ENCODE data around the gene NEMF.
A peak's percentile ranks its signal among the peaks of the same experiment; 100 is the strongest.
"Not testable (repeated sequence)": the region's sequence is repeated elsewhere in the genome, so short reads cannot be mapped to it uniquely, and the experiment has no call there.

Gene NEMF

GRCh38 chr14:49796025-49796424 is 56.6 kb downstream of the NEMF start:
- DNase-seq: no peak

DNA sequence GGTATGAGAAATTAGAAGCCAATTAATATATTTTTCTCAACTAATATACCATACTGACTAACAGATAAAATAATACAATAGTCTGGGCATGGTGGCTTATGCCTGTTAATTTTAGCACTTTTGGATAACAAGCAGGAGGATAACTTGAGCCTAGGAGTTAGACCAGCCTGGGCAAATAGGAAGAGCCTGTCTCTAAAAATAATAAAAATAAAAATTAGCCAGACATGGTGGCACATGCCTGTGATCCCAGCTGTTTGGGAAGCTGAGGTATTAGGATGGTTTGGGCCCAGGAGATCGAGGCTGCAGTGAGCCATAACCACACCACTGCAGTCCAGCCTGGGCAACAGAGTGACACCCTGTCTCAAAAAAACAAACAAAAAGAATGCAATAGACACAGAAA is 60.0 kb downstream of the NEMF start:
- DNase-seq: no peak

DNA sequence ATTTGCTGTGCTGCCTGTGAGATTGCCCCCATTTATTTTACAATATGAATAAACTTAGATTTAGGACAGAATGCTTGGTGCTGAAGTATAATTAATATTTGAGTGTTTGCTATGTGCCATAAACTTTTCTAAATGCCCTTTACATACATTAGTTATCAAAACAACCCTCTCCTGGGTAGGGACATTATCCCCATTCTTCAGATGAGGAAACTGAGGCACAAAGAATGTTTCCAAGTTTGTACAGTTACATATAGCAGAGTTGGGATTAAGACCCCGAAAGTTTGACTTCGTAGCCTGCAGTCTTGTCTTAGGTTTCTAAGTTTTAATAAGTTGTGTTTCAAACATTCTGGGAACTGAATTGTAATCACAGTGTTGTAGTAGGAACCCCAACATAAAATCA is 66.3 kb downstream of the NEMF start:
- DNase-seq: no peak

- DNase-seq: no peak
These were observed 69.1 kb downstream of the NEMF start for GRCh38 chr14:49783394-49784014.

GRCh38 chr14:49781040-49781439 is 71.5 kb downstream of the NEMF start:
- DNase-seq: not testable (repeated sequence)

- DNase-seq: no peak
These were observed 74.2 kb downstream of the NEMF start for GRCh38 chr14:49778421-49778820.

DNA sequence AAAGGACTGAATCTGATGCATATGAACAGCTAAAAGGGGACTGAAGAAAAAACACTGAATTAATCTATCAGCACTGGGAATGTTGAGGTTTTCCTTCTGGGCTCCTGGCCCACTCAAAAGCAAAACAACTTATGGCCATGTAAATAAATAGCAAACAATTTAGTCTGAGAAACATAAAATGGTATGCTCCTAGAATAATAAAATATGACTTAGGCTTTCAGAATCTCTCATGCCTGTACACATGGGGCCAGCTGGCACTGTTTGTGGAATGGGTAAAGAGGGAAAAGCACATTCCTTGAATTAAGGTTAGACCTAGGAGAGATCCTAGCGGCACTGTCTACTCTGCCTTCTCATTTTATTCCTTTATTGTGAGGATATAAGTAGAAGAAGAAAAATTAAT is 78.5 kb downstream of the NEMF start:
- DNase-seq: no peak

- DNase-seq: not testable (repeated sequence)
These were observed 80.9 kb downstream of the NEMF start for GRCh38 chr14:49771691-49772090.

GRCh38 chr14:49770212-49770817 is 82.3 kb downstream of the NEMF start:
- DNase-seq: no peak

DNA sequence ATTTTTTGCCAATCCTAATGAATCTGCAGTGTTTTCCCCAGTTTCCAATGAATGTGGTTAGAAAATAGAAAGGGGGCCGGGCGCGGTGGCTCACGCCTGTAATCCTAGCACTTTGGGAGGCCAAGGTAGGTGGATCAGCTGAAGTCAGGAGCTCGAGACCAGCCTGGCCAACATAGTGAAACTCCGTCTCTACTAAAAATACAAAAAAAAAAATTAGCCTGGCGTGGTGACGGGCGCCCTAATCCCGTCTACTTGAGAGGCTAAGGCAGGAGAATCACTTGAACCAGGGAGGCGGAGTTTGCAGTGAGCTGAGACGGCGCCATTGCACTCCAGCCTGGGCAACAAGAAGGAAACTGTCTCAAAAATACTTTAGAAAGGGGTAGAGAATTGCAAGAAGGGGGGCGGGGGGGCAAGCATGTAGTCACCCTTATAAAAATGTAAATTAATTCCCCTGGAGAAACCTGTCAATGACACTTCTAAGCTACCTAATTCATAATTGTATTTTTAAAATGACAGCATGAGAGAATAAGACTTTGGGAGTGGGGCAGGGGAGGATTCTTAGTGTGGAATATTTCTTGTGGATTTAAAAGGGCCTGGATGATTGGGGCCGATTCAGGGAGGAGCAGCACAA is 82.9 kb downstream of the NEMF start:
- no peak for DNase-seq

GRCh38 chr14:49769171-49769570 is 83.4 kb downstream of the NEMF start:
- DNase-seq: no peak

DNA sequence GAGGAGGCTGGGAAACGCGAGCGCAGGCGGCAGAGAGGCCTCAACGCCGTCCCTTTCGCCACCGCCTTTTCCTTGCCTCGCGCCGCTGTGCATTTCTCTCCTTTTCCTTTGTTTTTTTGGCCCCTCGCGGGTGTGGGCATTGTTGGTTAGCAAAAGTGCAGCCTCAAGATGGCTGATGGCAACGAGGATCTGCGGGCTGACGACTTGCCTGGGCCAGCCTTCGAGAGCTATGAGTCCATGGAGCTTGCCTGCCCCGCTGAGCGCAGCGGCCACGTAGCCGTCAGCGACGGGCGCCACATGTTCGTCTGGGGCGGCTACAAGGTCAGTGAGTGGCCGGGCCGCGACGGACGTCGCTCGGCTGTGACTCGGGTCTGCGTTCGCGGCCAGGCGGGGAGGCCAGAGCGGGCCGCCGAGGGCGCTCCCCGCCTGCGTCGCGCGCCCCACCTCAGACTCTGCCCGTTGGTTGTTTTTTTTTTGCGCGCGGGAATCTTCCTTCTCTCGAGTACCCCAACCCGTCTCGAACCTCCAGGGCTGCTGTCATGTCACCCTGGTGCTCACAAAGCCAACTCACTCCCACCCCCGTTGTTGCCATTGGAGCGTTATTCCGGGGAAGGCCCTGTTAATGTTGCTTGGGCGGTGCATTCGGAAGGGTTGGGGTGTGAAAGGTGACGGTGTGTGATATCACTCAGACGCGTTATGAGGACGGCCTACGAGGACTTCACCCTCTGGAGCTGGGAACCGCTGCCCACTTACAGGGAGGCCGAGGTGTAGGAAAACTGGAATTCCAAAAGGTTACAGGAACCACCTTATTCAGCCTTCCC is 84.1 kb downstream of the NEMF start:
- DNase-seq: peak; percentile 81

GRCh38 chr14:49767571-49768300 is 84.9 kb downstream of the NEMF start, which contains the start of gene KLHDC2:
Gene KLHDC2, plus strand, starts transcription at chr14:49768153. Its CDS starts 316 bp downstream, at chr14:49768469.
- DNase-seq: peak; percentile 91

- no peak for DNase-seq
These were observed 85.4 kb downstream of the NEMF start for GRCh38 chr14:49767270-49767570.

- no peak for DNase-seq
These were observed 85.7 kb downstream of the NEMF start for GRCh38 chr14:49766839-49767238.

- no peak for DNase-seq
These were observed 90.6 kb downstream of the NEMF start for GRCh38 chr14:49761839-49762551.

DNA sequence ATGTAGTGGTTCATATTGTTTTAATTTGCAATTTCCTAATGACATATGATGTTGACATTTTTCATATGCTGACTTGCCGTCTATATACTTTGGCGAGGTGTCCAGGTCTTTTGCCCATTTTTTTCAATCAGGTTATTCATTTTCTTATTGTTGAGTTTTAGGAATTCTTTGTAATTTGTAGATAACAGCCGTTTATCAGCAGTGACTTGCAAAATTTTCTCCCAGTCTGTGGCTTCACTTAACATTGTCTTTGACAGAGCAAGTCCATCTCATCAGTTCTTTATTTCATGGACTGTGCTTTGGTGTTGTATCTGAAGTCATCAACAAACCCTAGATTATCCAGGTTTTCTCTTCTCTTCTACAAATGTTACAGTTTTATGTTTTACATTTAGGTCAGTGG is 97.2 kb downstream of the NEMF start:
- no peak for DNase-seq

GRCh38 chr14:49754570-49755097 is 98.0 kb downstream of the NEMF start:
- no peak for DNase-seq

GRCh38 chr14:49746476-49746875 is 106.1 kb downstream of the NEMF start:
- DNase-seq: not testable (repeated sequence)

GRCh38 chr14:49745191-49745590 is 107.4 kb downstream of the NEMF start:
- no peak for DNase-seq

GRCh38 chr14:49735669-49736068 is 116.9 kb downstream of the NEMF start:
- DNase-seq: not testable (repeated sequence)

- no peak for DNase-seq
These were observed 118.8 kb downstream of the NEMF start for GRCh38 chr14:49733836-49734235.

All from activated naive CD4-positive, alpha-beta T cell treated with Interleukin-2 at 50 U/mL for 16 hours (primary cell).